ENCODE results near the gene GAS2L1.

GRCh38 chr22:29308791-29309262, 2.4 kb downstream of the GAS2L1 start:
- TF ChIP-seq TAF1 (IDR thresholded peaks at IDR 0.05; ENCODE audit: borderline replicate concordance, insufficient read depth, low read length): no peak
- no peak for TF ChIP-seq REST (IDR thresholded peaks at IDR 0.05; ENCODE audit: insufficient read depth in 1 of 2, low read depth in 2 of 2, low read length in 2 of 2)
